ENCODE results near the gene CCDC124. TPM values are rescaled to one million over a fixed set of nuclear protein-coding genes. Genes with fewer than 3 reads are reported as not detected.

The CCDC124 gene
- total RNA-seq, 2 donors from 2014 or later = 52.4 to 90.5 TPM

DNA sequence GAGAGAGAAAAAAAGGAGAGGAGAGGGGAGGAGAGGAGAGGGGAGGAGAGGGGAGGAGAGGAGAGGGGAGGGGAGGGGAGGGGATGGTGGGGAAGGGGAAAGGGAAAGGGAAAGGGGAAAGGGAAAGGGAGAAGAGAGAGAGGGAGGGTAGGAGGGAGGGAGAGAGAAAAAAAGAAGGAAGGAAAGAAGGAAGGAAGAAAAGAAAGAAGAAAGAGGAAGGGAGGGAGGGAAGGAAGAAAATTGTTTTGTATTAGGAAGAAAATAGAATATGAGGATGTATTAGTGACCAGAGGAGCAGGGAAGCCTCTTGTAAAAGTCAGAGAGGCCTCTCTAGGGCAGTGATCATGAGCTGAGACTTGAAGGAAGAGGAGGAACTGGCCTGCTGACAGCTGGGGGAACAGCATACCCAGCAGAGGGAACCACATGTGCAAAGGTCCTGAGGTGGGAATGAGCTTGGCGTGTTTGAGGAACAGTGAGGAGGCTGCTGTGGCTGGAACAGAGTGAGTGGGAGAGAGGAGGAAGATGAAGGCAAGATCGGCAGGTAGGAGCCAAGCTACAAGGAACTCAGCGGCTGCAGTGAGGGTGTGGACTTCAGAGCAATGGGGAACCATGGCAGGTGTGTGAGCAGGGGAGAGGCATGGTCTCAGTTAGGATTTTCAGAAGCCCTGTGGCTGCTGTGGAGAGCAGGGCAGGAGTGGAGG, 24.5 kb downstream of the CCDC124 start:
- no peaks in the 10 kb centered on the region for H3K36me3 Mint-ChIP-seq (ENCODE audit: low read depth)
- H3K9me3 Mint-ChIP-seq = no peaks in the 10 kb centered on the region
- no peaks in the 10 kb centered on the region for H3K4me1 Mint-ChIP-seq
- no peak overlapping the region for H3K27ac Mint-ChIP-seq
- no peak for ATAC-seq (replicated peaks)
- peaks cover 24% of the 10 kb centered on the region for H3K27me3 Mint-ChIP-seq
- no peak overlapping the region for H3K4me3 Mint-ChIP-seq

DNA sequence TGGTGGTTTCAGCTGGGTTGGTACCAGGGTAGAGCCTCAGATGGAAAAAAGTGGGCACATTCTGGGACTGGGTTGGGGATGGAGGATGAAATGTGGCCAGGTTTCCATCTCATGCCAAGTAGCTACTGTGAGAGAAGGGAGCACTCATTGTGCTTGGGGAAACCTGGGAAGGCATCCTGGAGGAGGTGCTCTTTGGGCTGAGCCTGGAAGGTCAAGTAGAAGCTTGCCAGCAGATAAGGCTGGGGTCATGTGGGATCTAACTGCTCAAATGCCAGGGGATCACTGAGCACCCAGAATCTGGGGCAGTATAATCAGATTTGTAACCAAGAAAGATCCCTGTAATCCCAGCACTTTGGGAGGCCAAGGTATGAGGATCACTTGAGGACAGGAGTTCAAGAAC, 25.1 kb downstream of the CCDC124 start:
- H3K9me3 Mint-ChIP-seq = no peaks in the 10 kb centered on the region
- H3K4me1 Mint-ChIP-seq = no peaks in the 10 kb centered on the region
- H3K27ac Mint-ChIP-seq = no peak overlapping the region
- H3K27me3 Mint-ChIP-seq = peaks cover 20% of the 10 kb centered on the region
- no peaks in the 10 kb centered on the region for H3K36me3 Mint-ChIP-seq (ENCODE audit: low read depth)
- ATAC-seq (replicated peaks) = no peak
- H3K4me3 Mint-ChIP-seq = no peak overlapping the region

DNA sequence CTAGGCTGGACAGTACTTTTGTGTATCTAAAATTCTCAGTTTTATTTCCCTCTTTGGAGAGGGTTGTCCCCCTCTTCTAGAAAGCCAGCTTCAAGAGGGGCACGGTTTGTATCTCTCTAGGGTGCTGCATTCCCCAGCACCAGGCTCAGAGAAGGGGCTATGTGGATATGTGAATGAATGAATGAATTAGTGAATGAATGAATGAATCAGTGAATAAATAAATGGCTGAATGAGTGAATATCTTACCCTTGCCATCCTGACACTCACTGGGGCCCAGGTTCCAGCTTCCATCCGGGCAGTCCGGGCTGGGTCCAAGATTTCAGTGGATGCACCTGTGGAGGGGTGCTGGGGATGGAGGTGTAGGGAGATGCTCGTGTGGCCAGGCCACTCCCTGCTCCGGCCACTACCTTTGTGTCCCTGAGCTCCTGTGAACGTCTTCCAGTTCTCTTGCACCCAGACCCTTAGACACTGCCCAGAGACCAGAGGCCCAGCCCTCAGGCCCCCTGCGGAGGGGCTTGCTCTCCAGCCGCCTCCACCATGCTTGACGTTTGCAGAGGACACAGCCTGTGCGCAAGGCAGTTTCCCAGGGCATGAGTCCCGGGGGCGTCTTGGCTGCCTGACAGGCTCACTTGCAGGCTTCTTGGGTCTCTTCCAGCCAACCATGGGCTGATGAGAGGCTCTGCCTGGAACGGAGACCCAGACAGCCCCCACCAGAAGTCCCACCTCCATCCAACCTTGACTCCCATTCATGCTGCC, 31.3 kb downstream of the CCDC124 start:
- Mint-ChIP-seq H3K27ac (no peak overlapping the region), H3K4me3 (no peak overlapping the region)

DNA sequence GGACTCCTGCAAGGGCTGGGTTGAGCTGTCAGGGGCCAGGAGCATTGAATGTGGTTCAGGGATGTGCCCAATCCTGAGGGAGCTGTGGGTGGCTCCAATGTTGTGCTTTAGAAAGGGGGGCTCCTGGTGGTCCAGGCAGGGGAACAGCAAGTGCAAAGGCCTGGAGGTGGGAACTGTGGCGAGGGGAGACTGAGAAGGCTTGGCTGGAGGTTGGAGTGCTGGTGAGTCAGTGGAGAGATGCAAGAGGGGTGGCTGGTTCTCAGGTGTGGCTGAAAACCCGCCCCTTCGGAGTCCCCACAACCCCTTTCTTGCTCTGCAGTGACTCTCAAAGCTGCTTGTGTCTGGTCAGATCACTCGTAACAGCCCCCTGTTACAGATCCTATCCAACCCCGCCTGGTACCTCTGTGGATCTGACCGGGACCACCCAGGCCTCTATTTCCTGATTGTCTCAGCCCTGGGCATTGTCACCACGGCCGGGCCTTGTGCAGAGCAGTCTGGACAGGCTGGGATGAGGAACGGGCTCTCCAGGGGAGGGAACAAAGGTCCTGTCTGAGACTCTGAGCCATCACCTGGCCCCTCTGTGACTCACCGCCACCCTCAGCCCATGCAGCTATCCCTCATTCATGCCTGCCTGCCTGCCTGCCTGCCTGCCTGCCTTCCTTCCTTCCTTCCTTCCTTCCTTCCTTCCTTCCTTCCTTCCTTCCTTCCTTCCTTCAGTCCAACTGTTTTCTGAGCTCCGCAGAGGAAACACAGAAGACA, 32.7 kb downstream of the CCDC124 start:
- Mint-ChIP-seq H3K9me3 (no peaks in the 10 kb centered on the region), H3K4me3 (no peak overlapping the region), H3K36me3 (ENCODE audit: low read depth) (no peaks in the 10 kb centered on the region), H3K4me1 (no peaks in the 10 kb centered on the region), H3K27ac (no peak overlapping the region), H3K27me3 (peaks cover 33% of the 10 kb centered on the region)
- ATAC-seq (replicated peaks) = no peak

More for the DNA sequence above, 31.3 kb downstream of the CCDC124 start:
- Mint-ChIP-seq H3K9me3 (no peaks in the 10 kb centered on the region), H3K36me3 (ENCODE audit: low read depth) (no peaks in the 10 kb centered on the region), H3K27me3 (peaks cover 33% of the 10 kb centered on the region), H3K4me1 (no peaks in the 10 kb centered on the region)
- ATAC-seq (replicated peaks) = no peak

DNA sequence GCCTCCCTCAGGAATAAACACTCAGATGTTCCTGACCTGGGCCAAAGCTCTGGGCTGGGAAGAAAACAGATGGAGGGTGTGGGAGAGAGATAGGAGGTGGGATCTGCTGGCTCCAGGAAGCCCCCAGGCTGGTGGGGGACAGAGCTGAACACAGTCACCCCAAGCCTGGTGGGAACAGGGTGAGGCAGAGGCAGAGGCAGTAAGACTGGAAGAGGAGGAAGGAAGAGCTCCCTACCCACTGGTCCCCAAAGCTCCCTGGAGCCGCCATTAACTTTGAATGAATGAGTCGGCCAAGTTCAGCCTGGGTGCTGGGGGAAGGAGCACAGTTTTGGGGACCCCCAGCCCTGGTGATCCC, 33.3 kb downstream of the CCDC124 start:
- H3K27me3 Mint-ChIP-seq = peaks cover 33% of the 10 kb centered on the region
- no peak overlapping the region for H3K4me3 Mint-ChIP-seq
- no peak overlapping the region for H3K27ac Mint-ChIP-seq
- H3K36me3 Mint-ChIP-seq (ENCODE audit: low read depth) = no peaks in the 10 kb centered on the region
- no peaks in the 10 kb centered on the region for H3K9me3 Mint-ChIP-seq
- no peaks in the 10 kb centered on the region for H3K4me1 Mint-ChIP-seq
- no peak for ATAC-seq (replicated peaks)

DNA sequence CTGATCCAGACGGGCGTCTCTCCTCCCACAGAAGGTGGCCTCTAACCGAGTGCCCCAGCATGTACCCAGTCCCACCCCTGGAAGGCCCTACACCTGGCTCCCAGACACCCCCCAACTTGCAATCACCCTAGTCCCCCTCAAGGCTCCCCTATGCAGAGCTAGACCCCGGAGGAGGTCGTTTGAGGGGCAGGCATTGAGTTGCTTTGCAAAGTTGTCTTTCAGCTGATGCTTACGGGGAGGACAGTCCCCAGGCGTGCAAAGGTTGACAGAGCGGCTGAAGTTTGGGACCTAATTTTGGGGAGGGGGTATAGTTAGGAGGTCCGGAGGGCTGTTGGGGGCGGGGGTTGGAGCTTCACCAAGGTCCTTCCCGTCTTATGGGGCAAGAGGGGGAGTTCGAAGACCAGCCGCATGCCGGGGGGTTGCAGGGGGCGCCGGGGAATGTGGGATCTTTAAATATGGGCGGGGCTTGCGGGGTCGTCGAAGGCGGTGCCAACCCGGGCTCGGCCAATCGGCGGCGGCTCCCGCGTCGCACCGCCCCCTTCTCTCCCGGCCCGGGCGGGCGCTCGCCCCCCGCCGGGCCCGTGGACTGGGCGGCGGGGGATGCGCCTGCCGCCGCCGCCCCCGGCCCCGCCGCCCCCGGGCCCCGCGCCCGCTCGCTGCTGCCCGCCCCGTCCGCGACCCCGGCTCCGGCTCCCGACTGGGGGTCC, 33.9 kb downstream of the CCDC124 start, which contains the start of gene KCNN1:
KCNN1 (plus strand) TSS at position 558 of the 707 bp plus-strand sequence. CDS start 6,782 bp downstream, outside the sequence.
- Mint-ChIP-seq H3K4me3 (no peak within 1 kb of the TSS), H3K27ac (no peak within 1 kb of the TSS), H3K4me1 (no peaks in the 10 kb centered on the region), H3K27me3 (peaks cover 33% of the 10 kb centered on the region), H3K9me3 (no peaks in the 10 kb centered on the region), H3K36me3 (ENCODE audit: low read depth) (no peaks in the 10 kb centered on the region)
- ATAC-seq (replicated peaks) = no peak

DNA sequence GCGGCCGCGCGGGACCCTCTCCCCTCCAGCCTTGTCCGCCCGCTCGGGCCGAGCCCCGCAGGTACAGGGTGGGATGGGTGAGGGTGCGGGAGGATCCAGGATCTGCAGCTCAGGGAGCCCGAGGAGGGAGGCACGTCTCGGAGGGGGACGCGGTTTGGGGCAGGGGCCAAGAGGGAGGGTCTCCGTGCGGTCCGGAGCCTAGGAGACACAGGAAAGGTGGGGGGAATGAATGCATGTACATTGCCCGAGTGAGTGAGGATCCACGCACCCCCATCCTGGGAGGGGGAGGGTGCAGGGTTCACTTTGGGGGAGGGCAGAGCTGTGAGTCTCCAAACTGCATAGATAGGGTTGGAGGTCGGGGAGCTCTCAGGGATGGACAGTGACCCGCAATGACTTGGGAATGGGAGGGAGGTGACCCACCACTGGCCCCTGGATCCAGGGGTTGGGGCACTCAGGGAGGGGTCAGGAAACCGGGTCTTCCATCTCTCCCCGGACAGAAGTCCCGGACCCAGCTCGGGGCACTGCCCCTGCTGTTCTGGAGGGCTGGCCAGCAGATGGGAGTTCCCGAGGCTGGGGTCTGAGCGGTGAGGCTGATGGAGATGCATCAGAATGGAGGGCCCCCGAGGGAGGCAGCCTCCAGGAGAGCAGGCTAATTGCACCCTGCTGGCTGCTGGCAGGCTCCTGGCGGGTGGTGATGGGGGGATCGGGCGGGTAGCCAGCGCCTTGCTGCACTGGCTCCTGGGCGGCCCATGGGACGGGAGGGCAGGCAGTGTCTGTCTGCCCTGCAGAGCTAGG, 34.6 kb downstream of the CCDC124 start:
- Mint-ChIP-seq H3K36me3 (ENCODE audit: low read depth) (no peaks in the 10 kb centered on the region), H3K9me3 (no peaks in the 10 kb centered on the region), H3K27ac (no peak overlapping the region), H3K4me1 (no peaks in the 10 kb centered on the region), H3K27me3 (peaks cover 33% of the 10 kb centered on the region), H3K4me3 (no peak overlapping the region)
- ATAC-seq (replicated peaks) = no peak

DNA sequence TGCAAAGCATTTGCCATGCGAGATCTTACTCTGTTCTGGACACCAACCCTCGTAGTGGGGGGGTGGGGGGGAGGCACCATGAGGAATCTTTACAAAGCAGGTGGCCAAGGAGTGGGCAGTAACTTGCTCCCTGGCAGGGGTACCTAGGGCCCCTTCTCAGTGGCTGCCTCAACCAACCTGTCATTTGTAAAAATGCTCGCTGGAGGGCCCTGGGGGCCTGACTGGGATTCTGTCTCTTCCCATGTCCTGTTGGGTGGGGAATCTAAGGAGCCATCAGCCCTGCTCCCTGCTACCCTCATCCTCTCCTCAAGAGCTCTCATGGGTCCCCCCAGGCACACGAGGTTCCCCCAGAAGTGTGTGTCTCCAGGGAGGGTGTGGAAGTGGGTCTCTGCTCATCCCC, 35.5 kb downstream of the CCDC124 start:
- no peaks in the 10 kb centered on the region for H3K36me3 Mint-ChIP-seq (ENCODE audit: low read depth)
- H3K4me1 Mint-ChIP-seq = no peaks in the 10 kb centered on the region
- no peak overlapping the region for H3K27ac Mint-ChIP-seq
- no peak overlapping the region for H3K4me3 Mint-ChIP-seq
- ATAC-seq (replicated peaks) = no peak
- H3K9me3 Mint-ChIP-seq = no peaks in the 10 kb centered on the region
- peaks cover 33% of the 10 kb centered on the region for H3K27me3 Mint-ChIP-seq

DNA sequence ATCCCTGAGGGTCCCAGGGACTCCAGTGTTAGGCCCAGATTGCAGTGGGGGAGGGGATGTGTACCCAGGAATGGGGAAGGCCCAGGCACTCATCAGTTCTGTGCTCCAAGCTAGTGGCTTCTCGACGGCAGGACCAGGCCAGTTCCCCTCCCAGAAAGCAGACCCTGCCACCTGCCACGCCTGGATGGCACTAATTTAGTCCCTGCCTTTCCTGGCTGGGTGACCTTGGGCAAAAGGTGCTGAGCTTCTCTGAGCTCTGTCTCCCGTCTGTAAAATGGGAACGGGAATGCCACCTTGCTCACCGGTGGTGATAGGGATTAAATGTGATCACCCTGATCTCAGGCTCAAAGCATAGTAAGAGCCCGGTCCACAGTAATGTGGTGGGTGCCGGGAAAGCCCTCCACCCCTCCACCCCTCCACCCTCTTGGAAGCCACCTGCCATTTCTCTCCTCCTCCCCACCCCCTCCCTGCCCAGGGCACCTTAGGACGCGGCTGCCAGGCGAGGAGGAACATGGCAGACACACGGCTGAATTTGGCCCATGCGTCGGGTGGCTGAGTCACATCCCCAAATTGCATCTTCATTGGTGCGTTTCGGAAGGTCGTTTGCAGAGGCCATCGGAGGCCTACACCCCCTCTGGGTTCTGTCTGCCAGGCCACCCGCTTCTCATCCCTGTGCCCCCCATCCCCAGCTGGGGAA, 36.4 kb downstream of the CCDC124 start:
- Mint-ChIP-seq H3K27ac (no peak overlapping the region), H3K27me3 (peaks cover 27% of the 10 kb centered on the region), H3K9me3 (no peaks in the 10 kb centered on the region), H3K4me3 (no peak overlapping the region), H3K4me1 (no peaks in the 10 kb centered on the region), H3K36me3 (ENCODE audit: low read depth) (no peaks in the 10 kb centered on the region)
- no peak for ATAC-seq (replicated peaks)

DNA sequence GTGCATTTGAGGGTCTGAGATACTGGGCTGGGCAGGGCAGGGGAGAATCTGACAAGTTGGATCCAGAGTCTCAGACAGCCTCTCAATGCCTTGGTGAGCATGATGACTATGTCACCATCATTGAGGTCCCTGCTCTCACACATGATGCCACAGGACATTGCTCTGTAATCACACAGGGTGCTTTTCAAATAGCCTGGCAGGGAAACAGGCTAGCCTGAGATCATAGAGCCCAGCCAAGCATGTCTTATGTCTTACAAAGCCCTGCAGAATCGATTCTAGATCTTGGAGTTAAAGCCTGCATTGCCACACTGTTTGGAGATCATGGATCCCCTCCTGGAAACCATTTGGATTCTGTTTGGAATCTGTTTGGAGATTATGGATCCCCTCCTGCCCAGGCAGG, 39.4 kb downstream of the CCDC124 start:
- Mint-ChIP-seq H3K4me1 (no peaks in the 10 kb centered on the region), H3K27me3 (peaks cover 4% of the 10 kb centered on the region), H3K4me3 (no peak overlapping the region), H3K36me3 (ENCODE audit: low read depth) (no peaks in the 10 kb centered on the region), H3K9me3 (no peaks in the 10 kb centered on the region), H3K27ac (no peak overlapping the region)
- no peak for ATAC-seq (replicated peaks)

DNA sequence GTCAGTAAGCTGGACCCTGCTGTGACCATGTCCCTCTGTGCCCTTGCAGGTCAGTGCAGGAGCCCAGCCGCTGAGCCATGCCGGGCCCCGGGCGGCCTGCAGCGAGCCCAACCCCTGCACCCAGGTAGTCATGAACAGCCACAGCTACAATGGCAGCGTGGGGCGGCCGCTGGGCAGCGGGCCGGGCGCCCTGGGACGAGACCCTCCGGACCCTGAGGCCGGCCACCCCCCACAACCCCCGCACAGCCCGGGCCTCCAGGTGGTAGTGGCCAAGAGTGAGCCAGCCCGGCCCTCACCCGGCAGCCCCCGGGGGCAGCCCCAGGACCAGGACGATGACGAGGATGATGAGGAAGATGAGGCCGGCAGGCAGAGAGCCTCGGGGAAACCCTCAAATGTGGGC, 40.9 kb downstream of the CCDC124 start:
- no peaks in the 10 kb centered on the region for H3K4me1 Mint-ChIP-seq
- H3K4me3 Mint-ChIP-seq = no peak overlapping the region
- no peaks in the 10 kb centered on the region for H3K9me3 Mint-ChIP-seq
- H3K27ac Mint-ChIP-seq = no peak overlapping the region
- ATAC-seq (replicated peaks) = no peak
- no peaks in the 10 kb centered on the region for H3K36me3 Mint-ChIP-seq (ENCODE audit: low read depth)
- H3K27me3 Mint-ChIP-seq = no peaks in the 10 kb centered on the region

DNA sequence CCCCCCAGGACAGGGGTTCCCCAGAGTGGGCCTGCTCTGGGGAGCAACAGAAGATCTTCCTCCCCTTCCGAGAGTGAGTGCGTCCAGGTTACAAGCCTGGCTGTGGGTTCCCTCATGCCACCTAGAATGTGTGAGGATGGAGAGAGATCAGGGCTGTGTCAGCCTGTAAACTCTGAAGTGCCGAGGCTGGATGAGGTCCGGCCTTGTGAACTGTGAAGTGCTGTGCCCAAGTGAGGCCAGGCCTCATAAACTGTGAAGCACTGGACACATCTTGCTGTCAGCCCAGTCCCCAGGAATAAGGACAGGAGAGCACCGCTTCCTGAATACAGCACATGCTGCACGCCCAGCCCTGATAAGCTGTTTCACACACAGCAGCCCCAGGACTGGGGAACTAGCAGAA, 41.7 kb downstream of the CCDC124 start:
- Mint-ChIP-seq H3K27ac (no peak overlapping the region), H3K4me3 (no peak overlapping the region), H3K36me3 (ENCODE audit: low read depth) (no peaks in the 10 kb centered on the region), H3K4me1 (no peaks in the 10 kb centered on the region), H3K9me3 (no peaks in the 10 kb centered on the region), H3K27me3 (no peaks in the 10 kb centered on the region)
- ATAC-seq (replicated peaks) = no peak

DNA sequence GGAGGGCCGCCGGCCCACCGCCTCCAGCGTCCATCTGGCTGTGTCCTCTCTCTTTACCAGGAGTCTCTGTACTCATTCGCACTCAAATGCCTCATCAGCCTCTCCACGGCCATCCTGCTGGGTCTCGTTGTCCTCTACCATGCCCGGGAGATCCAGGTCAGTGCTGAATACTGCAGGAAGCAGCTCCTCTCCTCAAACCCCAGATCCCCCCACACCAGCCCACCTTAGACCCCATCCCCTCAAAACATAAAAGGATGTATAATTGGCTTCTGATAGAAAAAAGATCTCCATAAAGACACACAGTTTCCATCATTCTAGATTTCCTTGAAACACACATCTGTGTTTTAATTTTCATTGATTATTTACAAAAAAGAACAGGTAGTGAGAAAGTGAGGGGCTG, 42.2 kb downstream of the CCDC124 start:
- ATAC-seq (replicated peaks) = no peak
- Mint-ChIP-seq H3K36me3 (ENCODE audit: low read depth) (no peaks in the 10 kb centered on the region), H3K4me1 (no peaks in the 10 kb centered on the region), H3K4me3 (no peak overlapping the region), H3K9me3 (no peaks in the 10 kb centered on the region), H3K27me3 (no peaks in the 10 kb centered on the region), H3K27ac (no peak overlapping the region)
